ENCODE results near the gene PCDHGB4.
"Not testable (repeated sequence)": the region's sequence is repeated elsewhere in the genome, so short reads cannot be mapped to it uniquely, and the experiment has no call there.

Gene PCDHGB4

GRCh38 chr5:141402553-141403243, 15.2 kb downstream of the PCDHGB4 start, which contains the start of gene PCDHGA9:
TSS of gene PCDHGA9 (plus strand) at chr5:141402778. CDS start at chr5:141402953, 175 bp downstream.
- DNase-seq = no peak

GRCh38 chr5:141403387-141403786, 15.9 kb downstream of the PCDHGB4 start:
- DNase-seq = no peak

- DNase-seq = not testable (repeated sequence)
Measured at GRCh38 chr5:141407790-141408505, 20.4 kb downstream of the PCDHGB4 start, which contains the start of gene PCDHGB6. TSS of gene PCDHGB6 (plus strand) at chr5:141408021. CDS start at chr5:141408203, 182 bp downstream.

- no peak for DNase-seq
Measured at GRCh38 chr5:141409598-141410306, 22.3 kb downstream of the PCDHGB4 start.

- DNase-seq = no peak
Measured at GRCh38 chr5:141411575-141411974, 24.1 kb downstream of the PCDHGB4 start.

- DNase-seq = peak in 1 of 2 experiments; percentile 23
Measured at GRCh38 chr5:141412854-141413539, 25.5 kb downstream of the PCDHGB4 start, which contains the start of gene PCDHGA10. TSS of gene PCDHGA10 (plus strand) at chr5:141412987. CDS start at chr5:141413176, 189 bp downstream.

GRCh38 chr5:141413540-141414069, 26.1 kb downstream of the PCDHGB4 start:
- no peak for DNase-seq

GRCh38 chr5:141414548-141415274, 27.2 kb downstream of the PCDHGB4 start:
- not testable (repeated sequence) for DNase-seq

GRCh38 chr5:141415275-141415618, 27.7 kb downstream of the PCDHGB4 start:
- DNase-seq = not testable (repeated sequence)

- DNase-seq = not testable (repeated sequence)
Measured at GRCh38 chr5:141417494-141418172, 30.1 kb downstream of the PCDHGB4 start, which contains the start of gene PCDHGB7. TSS of gene PCDHGB7 (plus strand) at chr5:141417677. CDS start at chr5:141417860, 183 bp downstream.

GRCh38 chr5:141419074-141419880, 31.8 kb downstream of the PCDHGB4 start:
- DNase-seq = no peak

- no peak for DNase-seq
Measured at GRCh38 chr5:141420855-141421488, 33.5 kb downstream of the PCDHGB4 start, which contains the start of gene PCDHGA11. TSS of gene PCDHGA11 (plus strand) at chr5:141421051. CDS start at chr5:141421228, 177 bp downstream.

GRCh38 chr5:141421489-141421855, 34.0 kb downstream of the PCDHGB4 start:
- DNase-seq = no peak

GRCh38 chr5:141422742-141423291, 35.3 kb downstream of the PCDHGB4 start:
- DNase-seq = no peak

- DNase-seq = no peak
Measured at GRCh38 chr5:141427783-141428426, 40.4 kb downstream of the PCDHGB4 start.

- no peak for DNase-seq
Measured at GRCh38 chr5:141430332-141431113, 43.0 kb downstream of the PCDHGB4 start, which contains the start of gene PCDHGA12. TSS of gene PCDHGA12 (plus strand) at chr5:141430507. CDS start at chr5:141430760, 253 bp downstream.

GRCh38 chr5:141431286-141431685, 43.8 kb downstream of the PCDHGB4 start:
- DNase-seq = no peak

- DNase-seq = not testable (repeated sequence)
Measured at GRCh38 chr5:141432308-141432707, 44.8 kb downstream of the PCDHGB4 start.

Data from NCI-H1930 (cell line).